COR-L47 (cell line): ENCODE measurements around the gene ISCA2.

Source experiments
- DNase-seq: peaks from one replicate; lab custom pipeline; 2025; lab: John Stamatoyannopoulos, UW

The ISCA2 gene

GRCh38 chr14:74493343-74494261 lies at the start of gene ISCA2:
Gene ISCA2, plus strand, starts transcription at chr14:74493765. Its CDS starts 10 bp downstream, at chr14:74493775.
- DNase-seq = peak; percentile 100

- no peak for DNase-seq
Observed at GRCh38 chr14:74444866-74445265, 48.7 kb upstream of the ISCA2 start.

DNA sequence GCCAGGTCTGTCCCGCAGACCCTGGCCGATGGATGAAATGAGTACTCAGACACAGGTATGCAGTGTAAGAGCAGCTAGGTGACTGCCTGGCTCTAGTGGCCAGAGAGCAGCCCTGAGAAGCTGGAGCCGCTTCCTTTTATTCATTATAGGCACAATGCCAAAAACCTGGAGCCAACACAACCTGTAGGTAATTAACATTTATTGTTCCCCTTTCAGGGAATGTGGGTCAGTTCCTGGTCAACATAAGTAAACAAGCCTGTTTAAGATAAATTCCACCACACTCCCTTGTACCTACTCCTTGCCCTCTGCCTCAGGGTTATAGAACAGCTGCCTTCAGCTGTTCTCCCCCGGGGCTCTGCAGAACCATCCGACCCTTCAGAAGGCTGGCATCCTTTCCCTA lies 39.2 kb upstream of the ISCA2 start:
- DNase-seq = peak; percentile 5

GRCh38 chr14:74456684-74457564 lies 36.6 kb upstream of the ISCA2 start:
- no peak for DNase-seq

- no peak for DNase-seq
Observed at GRCh38 chr14:74457565-74457895, 36.0 kb upstream of the ISCA2 start.

GRCh38 chr14:74459289-74459946 lies 34.1 kb upstream of the ISCA2 start:
- DNase-seq = no peak

DNA sequence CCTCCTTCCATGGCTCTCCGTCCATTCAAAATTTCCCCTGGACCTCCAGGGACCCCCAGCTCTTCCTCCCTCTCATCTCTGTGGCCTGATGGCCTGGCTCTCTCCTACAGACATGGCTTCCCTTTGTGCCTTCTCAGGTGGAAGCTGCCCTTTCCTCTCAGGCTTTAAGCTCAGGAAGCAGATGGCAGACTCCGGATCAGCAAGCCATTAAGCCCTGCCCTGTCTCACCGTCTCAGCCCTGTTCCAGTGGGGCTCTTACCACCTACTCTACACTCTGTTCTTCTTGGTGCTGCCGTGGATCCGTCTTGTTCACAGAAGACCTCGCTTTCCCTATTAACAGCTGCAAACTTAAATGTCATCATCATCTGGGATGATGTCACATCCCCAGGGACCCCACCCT lies 33.6 kb upstream of the ISCA2 start:
- DNase-seq = no peak

DNA sequence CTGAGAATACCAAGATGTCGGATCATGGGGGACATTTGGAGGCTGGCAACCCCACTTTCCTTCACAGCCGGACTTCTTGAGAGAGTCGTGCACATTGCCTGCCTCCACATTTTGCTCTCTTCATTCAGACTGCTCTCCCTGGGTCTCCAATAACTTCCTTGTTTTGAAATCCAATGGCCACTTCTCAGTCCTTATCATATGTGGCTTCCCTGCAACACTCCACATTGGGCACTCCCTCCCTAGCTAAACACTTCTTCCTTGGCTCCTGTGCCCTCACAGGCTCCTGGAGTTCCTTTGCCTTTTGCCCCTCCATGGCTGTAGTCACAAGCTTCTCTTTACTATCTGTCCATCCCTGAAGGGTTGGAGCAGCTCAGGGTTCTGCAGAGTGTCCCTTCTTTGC lies 30.6 kb upstream of the ISCA2 start:
- DNase-seq = no peak

- no peak for DNase-seq
Observed at GRCh38 chr14:74463697-74464096, 29.9 kb upstream of the ISCA2 start.

DNA sequence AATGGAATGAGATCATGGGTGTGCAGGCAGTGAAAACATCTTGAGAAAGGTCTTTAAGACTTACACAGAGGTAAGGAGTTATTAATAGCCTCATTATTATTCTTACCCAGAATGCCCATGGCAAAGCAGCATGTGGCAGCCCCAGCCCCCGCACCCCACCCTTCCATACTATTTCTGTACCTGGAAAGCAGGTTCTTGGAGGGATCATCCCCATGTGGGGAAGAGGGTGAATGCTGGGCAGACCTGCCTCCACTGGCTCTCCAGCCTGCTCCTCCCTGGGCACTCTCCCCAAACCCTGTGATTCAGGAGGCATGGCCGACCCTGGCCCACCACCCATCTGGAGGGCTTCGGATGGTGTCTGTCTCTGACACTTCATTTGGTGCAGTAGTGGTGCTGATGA lies 28.8 kb upstream of the ISCA2 start:
- no peak for DNase-seq

GRCh38 chr14:74465335-74465734 lies 28.2 kb upstream of the ISCA2 start:
- no peak for DNase-seq

DNA sequence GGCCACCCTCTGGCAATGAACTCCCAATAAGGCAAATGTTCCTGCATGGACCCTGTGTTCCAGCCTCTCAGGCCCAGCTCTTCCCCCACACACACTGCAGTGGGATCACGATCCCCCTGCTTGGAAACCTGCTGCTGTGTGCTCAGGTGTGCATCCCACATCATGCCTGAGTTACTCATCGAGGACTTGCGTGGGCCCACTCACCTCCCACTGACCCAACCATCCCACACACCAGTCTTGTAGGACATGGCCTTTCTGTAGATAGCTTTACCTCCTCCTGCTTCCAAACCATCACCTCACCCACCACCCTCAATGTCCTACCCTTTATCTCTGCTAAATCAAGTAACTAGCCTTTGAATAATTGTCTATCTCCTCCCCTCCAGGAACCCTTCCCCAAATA lies 25.1 kb upstream of the ISCA2 start:
- no peak for DNase-seq

DNA sequence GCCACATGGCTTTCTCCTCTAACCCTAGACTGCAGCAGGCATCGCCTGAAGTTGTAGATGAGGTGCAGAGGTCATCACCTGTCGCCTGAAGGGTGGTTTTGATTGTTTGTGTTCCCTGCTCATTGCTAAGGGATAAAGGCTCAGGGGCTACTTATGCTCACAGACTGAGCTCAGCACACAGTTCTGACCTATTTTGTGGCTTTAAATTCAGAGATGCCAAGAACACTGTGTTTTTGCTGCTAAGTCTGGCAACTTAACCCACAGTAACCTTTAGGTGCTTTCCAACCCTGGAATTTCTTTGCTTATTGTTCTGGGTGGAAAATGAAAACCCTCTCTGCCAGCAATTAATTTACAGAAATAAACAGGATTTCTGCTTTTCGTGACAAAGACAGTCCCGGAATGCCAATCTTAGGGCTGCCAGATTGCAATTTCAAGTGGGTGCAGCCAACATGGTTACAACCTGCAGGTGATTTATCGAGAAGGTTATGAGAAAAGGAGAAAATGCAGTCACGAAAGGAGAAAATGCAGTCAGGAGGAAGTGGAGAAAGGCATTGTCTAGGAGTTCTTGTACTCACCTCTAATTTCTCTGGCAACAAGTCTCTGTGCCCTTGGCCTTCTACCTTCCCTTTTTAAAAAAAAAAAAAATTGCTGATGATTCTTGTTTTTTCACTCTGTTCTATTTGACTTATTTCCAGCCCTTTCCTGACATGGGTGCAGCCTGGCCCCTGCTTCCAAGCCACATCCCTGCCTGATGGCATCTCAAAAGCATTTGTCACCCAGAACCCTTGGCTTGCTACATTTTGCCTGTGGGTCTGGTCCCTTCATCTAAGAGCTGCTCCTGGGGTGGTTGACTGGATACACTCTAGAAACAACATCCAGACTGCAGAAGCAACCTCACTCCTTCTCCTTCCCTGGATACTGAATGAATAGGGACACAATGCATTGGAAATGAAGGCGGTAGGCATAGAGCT lies 23.7 kb upstream of the ISCA2 start:
- no peak for DNase-seq

DNA sequence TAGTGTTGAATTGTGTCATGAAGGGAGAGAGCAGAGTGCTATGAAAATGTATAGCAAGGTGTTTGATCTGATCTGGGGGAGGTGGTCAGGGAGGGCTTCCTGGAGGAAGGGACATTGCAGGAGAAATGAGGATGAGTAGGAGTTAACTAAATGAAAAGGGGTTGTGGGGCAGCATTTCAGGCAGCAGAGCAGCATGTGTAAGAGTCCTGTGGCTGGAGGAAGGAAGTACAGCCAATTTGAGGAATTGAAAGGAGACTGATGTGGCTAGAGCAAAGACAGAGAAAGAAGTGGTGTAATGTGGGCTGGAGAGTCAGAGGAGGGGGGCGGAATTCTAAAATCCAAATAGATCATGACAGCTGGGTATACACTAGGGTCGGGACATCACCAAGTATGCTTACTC lies 21.0 kb upstream of the ISCA2 start:
- no peak for DNase-seq

DNA sequence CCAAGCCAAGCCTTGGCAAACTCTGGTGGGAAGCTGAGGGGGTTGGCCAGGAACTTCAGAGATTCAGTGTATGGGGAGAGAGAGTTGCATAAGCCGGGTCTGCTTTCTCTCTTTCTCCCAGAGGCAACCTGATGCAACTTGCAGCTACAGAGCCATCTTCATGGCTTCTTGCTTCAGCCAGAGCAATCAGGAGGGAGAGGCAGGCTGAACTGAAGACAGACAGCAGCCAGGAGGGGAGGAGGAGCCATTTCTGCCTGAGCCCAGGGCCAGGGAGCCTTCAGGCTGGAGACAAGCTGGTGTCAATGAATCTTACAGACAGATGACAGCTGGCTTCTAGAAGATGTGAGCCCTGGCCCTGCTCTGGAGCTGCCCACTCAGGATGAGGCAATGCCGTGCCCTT lies 19.2 kb upstream of the ISCA2 start:
- DNase-seq = no peak

GRCh38 chr14:74475678-74476077 lies 17.9 kb upstream of the ISCA2 start:
- DNase-seq = no peak

DNA sequence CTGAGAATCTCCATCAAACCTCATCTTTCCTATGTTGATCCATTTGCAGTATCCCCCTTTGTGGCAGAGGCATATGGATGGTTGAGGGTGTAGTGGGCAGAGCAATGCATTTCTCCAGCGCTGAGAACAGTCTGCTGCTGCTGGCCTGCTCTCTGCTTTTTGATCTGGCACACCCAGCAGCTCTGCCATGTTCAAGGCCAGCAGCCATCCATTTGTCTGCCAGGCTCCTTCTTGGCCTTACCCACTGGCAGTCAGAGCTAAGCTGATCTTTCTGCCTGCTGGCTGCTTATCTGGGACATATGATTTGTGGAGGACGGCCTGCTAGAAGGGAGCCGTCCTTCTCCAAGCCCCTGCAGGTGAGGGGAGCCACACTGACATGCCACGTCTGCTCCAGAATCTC lies 17.5 kb upstream of the ISCA2 start:
- DNase-seq = no peak

- DNase-seq = no peak
Observed at GRCh38 chr14:74476607-74477006, 17.0 kb upstream of the ISCA2 start.

DNA sequence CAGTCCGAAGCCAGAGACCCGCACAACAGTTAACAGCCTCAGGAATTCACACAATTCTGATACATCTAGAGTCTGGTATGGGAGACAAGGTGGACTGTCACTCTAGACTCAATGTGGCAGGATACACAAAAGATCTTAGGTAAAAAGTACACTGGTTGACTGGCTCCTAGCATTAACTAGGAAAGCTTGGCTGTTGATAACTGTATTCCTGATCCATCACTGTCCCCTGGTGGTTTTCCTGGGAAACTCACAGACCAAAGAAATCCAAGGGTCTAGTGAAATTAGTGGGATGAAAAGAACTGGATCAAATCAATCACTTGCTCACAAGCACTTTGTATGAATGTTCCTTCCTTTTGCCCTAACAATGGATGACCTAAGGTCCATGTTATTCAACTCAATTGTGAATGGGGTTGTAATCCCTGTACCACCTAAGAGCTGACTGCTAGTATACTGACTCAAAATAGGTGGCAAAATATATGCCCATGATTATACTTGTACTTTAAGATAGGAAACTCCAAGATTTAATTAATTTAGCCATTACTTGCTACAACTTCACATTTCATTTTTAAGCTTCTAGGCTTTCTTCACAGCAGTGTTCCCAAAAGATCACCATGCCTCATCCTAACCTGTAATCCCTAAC lies 14.4 kb upstream of the ISCA2 start:
- DNase-seq = no peak

DNA sequence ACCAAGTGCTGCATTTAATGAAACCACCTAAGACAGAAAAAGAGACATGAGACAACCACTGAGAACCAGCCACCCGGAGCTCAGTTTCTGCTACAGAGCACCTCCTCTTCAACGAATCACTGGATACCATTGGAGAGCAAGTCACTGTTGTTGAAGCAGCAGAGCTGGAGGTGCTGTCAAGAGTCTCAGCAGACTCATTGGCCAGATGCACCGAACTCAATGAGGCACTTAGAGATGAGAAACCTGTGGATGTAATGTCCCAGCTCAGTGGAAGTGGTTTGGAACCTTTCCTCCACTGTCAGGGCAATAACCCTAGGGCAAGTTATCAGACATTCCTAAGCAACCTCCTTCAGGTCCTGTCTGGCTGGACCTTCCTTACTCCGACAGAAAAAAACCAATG lies 13.5 kb upstream of the ISCA2 start:
- DNase-seq = no peak

DNA sequence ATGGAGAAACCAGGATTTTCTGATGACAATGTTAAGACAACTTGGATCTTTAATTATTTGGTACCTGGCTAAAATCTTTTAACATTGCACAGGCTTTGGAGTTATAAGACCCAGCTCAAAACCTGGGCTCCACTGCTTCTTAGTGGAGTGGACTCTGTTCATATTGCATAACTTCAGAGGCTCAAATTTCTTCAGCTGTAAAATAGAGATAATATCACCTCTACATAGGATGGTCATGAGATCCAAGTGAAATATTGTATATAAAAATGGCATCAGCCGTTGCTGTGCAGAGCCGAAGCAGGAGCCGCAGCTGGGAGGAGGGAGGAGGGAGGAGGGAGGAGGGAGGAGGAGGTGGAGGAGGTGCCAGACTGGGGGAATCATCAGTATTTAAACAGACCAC lies 11.0 kb upstream of the ISCA2 start:
- DNase-seq = no peak
